Lower lobe of right lung (tissue), 2 donors: ENCODE data around the gene ERRFI1. TPM values are rescaled to one million over a fixed set of nuclear protein-coding genes. Genes with fewer than 3 reads are reported as not detected.
"Not testable (repeated sequence)": the region's sequence is repeated elsewhere in the genome, so short reads cannot be mapped to it uniquely, and the experiment has no call there.

Source experiments
- ATAC-seq, 2 donors: fragments of 200-7000 bp; cut with Tn5 transposase; one replicate each; pipeline ENCODE4 v1.9.1; 2020 to 2022; ENCODE audit warnings: mild to moderate bottlenecking in 2 of 2, moderate library complexity in 2 of 2
- DNase-seq: peaks from one replicate; pipeline ENCODE4 v3.0.0-alpha.2; 2020
- H3K27ac ChIP-seq: fragments of 200-600 bp; one replicate; pipeline ENCODE4 v1.8.0; 2022
- H3K27me3 ChIP-seq: fragments of 200-600 bp; one replicate; pipeline ENCODE4 v1.8.0; 2022; ENCODE audit warnings: low read depth
- H3K36me3 ChIP-seq: fragments of 200-600 bp; one replicate; pipeline ENCODE4 v1.8.0; 2022; ENCODE audit warnings: mild to moderate bottlenecking
- H3K4me1 ChIP-seq: fragments of 200-600 bp; one replicate; pipeline ENCODE4 v1.8.0; 2022
- H3K4me3 ChIP-seq: fragments of 200-600 bp; one replicate; pipeline ENCODE4 v1.8.0; 2022; ENCODE audit warnings: mild to moderate bottlenecking
- H3K9me3 ChIP-seq: fragments of 200-600 bp; one replicate; pipeline ENCODE4 v1.8.0; 2022
- intact Hi-C: fragments of 100-400 bp; cut with DNase I; formaldehyde crosslinking; loops from one replicate; pipeline ENCODE4 v1.11.0; 2022
- long read RNA-seq: library from polyadenylated mRNA; unstranded; transcript quantifications from one replicate; pipeline ENCODE4 v2.0.0, GENCODE V29; 2021
- total RNA-seq: library from RNA; stranded (reverse); fragmentation: NEBNext Ultra II Directional; extraction: Animal tissue kit (Norgen Biotek cat#: 25700); gene quantifications from one replicate; pipeline ENCODE4 v1.2.1, GENCODE V29; 2021
- TF ChIP-seq, protein P1 (sequence below): fragments of 200-600 bp; IDR thresholded peaks from one replicate; pipeline ENCODE4 v1.8.0; 2022; ENCODE audit warnings: antibody characterized with exemption, mild to moderate bottlenecking
- donor health status: DM: no; HTN: yes; CAD: no; lungs with severe emphysema.

ERRFI1 gene, protein sequence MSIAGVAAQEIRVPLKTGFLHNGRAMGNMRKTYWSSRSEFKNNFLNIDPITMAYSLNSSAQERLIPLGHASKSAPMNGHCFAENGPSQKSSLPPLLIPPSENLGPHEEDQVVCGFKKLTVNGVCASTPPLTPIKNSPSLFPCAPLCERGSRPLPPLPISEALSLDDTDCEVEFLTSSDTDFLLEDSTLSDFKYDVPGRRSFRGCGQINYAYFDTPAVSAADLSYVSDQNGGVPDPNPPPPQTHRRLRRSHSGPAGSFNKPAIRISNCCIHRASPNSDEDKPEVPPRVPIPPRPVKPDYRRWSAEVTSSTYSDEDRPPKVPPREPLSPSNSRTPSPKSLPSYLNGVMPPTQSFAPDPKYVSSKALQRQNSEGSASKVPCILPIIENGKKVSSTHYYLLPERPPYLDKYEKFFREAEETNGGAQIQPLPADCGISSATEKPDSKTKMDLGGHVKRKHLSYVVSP
- total RNA-seq: 65.1 TPM
- long read RNA-seq, transcript ERRFI1-201 (4 exons, 3,104 nt): major isoform, 15 of 33 reads
- long read RNA-seq, partial matches to known transcripts: 4 of 33 reads
- long read RNA-seq, other reads (novel, unspliced or antisense): 12 of 33 reads

DNA sequence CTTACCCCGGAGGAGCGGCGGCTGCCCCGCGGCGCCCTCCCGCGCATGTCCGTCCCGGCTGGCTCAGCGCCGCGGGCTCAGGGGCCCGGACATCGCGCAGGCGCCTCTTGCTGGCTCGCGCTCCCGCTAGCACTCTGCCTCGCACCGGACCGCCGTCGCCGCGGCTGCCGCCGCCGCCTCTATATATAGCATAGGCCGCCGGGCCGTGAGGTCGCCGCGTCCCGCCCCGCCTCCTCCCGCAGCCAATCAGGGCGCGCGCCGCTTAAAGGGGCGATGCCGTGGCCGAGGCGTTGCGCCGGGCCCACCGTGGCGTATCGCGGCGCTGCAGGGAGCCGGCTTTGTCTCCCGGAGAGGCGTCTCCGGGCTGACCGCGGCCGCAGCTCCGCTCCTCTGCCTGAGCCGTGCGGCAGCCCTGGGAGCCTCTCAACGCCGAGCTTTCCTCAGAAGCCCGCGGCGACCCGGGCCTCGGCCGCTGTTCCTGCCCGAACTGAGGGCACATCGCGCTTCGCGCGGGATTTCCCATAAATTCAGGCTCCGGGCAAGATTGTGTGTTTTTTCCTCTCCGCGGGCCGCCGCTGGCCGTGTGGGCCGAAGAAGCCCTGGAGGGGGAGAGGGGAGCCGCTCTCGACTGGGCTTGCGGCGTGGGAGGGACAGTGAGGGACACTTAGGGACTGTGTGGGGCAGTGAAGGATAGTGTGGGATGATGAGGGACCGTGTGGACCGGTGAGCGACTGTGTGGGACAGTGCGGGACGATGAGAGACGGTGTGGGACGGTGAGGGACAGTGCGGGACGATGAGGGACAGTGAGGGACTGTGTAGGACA, at the start of gene ERRFI1:
TSS of gene ERRFI1 (minus strand) at position 157 of the 823 bp plus-strand sequence. CDS start 10,690 bp downstream, outside the sequence.
- intact Hi-C loops: no loop called here
- Histone ChIP-seq H3K4me1 (peaks cover 51% of the 10 kb centered on the region), H3K27me3 (no peaks in the 10 kb centered on the region), H3K27ac (peak within 1 kb of the TSS; percentile 95), H3K9me3 (no peaks in the 10 kb centered on the region), H3K36me3 (no peaks in the 10 kb centered on the region), H3K4me3 (peak within 1 kb of the TSS; percentile 76)
- ATAC-seq (peak; percentile 90 to 96), DNase-seq (peak; percentile 96)
- TF ChIP-seq, protein P1, sequence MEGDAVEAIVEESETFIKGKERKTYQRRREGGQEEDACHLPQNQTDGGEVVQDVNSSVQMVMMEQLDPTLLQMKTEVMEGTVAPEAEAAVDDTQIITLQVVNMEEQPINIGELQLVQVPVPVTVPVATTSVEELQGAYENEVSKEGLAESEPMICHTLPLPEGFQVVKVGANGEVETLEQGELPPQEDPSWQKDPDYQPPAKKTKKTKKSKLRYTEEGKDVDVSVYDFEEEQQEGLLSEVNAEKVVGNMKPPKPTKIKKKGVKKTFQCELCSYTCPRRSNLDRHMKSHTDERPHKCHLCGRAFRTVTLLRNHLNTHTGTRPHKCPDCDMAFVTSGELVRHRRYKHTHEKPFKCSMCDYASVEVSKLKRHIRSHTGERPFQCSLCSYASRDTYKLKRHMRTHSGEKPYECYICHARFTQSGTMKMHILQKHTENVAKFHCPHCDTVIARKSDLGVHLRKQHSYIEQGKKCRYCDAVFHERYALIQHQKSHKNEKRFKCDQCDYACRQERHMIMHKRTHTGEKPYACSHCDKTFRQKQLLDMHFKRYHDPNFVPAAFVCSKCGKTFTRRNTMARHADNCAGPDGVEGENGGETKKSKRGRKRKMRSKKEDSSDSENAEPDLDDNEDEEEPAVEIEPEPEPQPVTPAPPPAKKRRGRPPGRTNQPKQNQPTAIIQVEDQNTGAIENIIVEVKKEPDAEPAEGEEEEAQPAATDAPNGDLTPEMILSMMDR: no peak

DNA sequence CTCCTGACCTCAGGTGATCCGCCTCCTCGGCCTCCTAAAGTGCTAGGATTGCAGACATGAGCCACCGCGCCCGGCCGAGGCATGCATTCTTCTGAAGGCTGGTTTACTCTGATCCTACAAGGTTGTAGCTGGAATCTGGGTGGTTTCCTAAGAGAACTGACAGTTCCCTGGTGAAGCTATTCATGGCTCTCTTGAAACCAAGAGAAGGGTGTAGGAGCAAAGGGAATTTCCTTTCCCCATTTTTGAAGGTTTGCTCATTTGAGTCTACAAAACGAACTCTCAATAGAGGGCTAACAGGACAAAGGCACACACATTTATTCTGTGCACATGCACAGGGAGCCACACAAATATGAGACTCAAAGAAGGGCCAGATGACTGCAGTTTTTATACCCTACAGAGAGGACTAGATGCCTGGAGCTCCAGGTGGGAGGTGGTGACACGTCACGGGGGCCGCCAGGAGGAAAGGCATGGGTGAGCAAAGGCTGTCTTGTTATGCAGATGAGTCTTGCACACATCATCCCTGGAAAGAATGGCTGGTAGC, 49.5 kb upstream of the ERRFI1 start:
- intact Hi-C loops: no loop called here
- TF ChIP-seq, protein P1: no peak
- ATAC-seq (peak; percentile 57 to 65), DNase-seq (peak; percentile 72)
- H3K27ac ChIP-seq: peak overlapping the region; percentile 44
- H3K4me1 ChIP-seq: peaks cover 19% of the 10 kb centered on the region
- H3K36me3 ChIP-seq: no peaks in the 10 kb centered on the region
- no peaks in the 10 kb centered on the region for H3K9me3 ChIP-seq
- no peak overlapping the region for H3K4me3 ChIP-seq
- no peaks in the 10 kb centered on the region for H3K27me3 ChIP-seq

GRCh38 chr1:8073112-8073855, 47.2 kb upstream of the ERRFI1 start:
- intact Hi-C loops: no loop called here
- Histone ChIP-seq H3K9me3 (no peaks in the 10 kb centered on the region), H3K4me1 (peaks cover 19% of the 10 kb centered on the region), H3K27me3 (no peaks in the 10 kb centered on the region), H3K27ac (no peak overlapping the region), H3K36me3 (no peaks in the 10 kb centered on the region), H3K4me3 (no peak overlapping the region)
- ATAC-seq (no peak), DNase-seq (no peak)
- TF ChIP-seq, protein P1: no peak

- intact Hi-C loops: no loop called here
- Histone ChIP-seq H3K27me3 (no peaks in the 10 kb centered on the region), H3K4me1 (peaks cover 4% of the 10 kb centered on the region), H3K4me3 (no peak overlapping the region), H3K36me3 (no peaks in the 10 kb centered on the region), H3K27ac (peak overlapping the region; percentile 70), H3K9me3 (no peaks in the 10 kb centered on the region)
- TF ChIP-seq, protein P1: no peak
- ATAC-seq (peak; percentile 84 to 94), DNase-seq (no peak)
These were observed 44.3 kb upstream of the ERRFI1 start for GRCh38 chr1:8070381-8070811.

DNA sequence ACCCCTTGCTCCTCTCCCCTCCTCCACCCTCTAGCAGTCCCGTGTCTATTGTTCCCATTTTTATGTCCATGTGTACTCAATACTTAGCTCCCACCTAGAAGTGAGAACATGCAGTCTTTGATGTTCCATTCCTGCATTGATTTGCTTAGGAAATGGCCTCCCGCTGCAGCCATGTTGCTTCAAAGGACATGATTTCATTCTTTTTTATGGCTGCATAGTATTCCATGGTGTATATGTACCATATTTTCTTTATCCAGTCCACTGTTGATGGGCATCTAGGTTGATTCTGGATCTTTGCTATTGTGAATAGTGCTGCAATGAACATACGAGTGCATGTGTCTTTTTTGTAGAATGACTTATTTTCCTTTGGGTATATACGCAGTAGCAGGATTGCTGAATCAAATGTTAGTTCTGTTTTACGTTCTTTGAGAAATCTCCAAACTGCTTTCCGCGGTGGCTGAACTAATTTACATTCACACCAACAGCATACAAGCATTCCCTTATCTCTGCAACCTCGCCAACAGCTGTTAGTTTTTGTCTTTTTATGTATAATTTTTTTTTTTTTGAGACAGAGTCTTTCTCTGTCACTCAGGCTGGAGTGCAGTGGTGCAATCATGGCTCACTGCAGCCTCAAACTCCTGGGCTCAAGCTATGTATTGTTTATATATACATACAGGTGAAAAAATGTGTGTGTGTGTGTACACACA, 43.7 kb upstream of the ERRFI1 start:
- H3K4me1 ChIP-seq, H3K4me3 ChIP-seq, H3K36me3 ChIP-seq, H3K27me3 ChIP-seq, DNase-seq, H3K9me3 ChIP-seq, intact Hi-C loops: not testable (repeated sequence)
- H3K27ac ChIP-seq: peak overlapping the region; percentile 70
- peak in 1 of 2 donors; percentile 22 for ATAC-seq
